HG03565 (cell line): ENCODE data around the gene POLA2.

Experiments used
- ATAC-seq: cut with Tn5 transposase; IDR thresholded peaks from one replicate; pipeline ENCODE4 v1.9.1; 2021; ENCODE audit warnings: mild to moderate bottlenecking, moderate library complexity; ENCODE audit not compliant: unreplicated experiment

POLA2 gene

GRCh38 chr11:65280646-65281045 is 18.9 kb downstream of the POLA2 start:
- ATAC-seq: no peak

GRCh38 chr11:65286686-65287085 is 24.9 kb downstream of the POLA2 start:
- no peak for ATAC-seq

- no peak for ATAC-seq
These were observed 25.8 kb downstream of the POLA2 start for GRCh38 chr11:65287601-65288000.

GRCh38 chr11:65288706-65289536 is 27.2 kb downstream of the POLA2 start:
- ATAC-seq: no peak

GRCh38 chr11:65290448-65291165 is 28.8 kb downstream of the POLA2 start:
- ATAC-seq: no peak

GRCh38 chr11:65291613-65292012 is 29.9 kb downstream of the POLA2 start:
- no peak for ATAC-seq

- no peak for ATAC-seq
These were observed 31.1 kb downstream of the POLA2 start for GRCh38 chr11:65292890-65293289.

GRCh38 chr11:65293909-65294381 is 32.2 kb downstream of the POLA2 start:
- ATAC-seq: no peak

- ATAC-seq: no peak
These were observed 33.2 kb downstream of the POLA2 start for GRCh38 chr11:65295001-65295400.

GRCh38 chr11:65295571-65296341 is 34.0 kb downstream of the POLA2 start:
- ATAC-seq: no peak

- ATAC-seq: no peak
These were observed 35.4 kb downstream of the POLA2 start for GRCh38 chr11:65297026-65297672.

- no peak for ATAC-seq
These were observed 36.4 kb downstream of the POLA2 start for GRCh38 chr11:65298131-65298535.

- ATAC-seq: no peak
These were observed 37.0 kb downstream of the POLA2 start for GRCh38 chr11:65298655-65299179.

GRCh38 chr11:65300621-65301275 is 39.0 kb downstream of the POLA2 start:
- no peak for ATAC-seq

- no peak for ATAC-seq
These were observed 39.9 kb downstream of the POLA2 start for GRCh38 chr11:65301491-65302329.

GRCh38 chr11:65303555-65303954 is 41.8 kb downstream of the POLA2 start:
- no peak for ATAC-seq

- no peak for ATAC-seq
These were observed 42.3 kb downstream of the POLA2 start for GRCh38 chr11:65304110-65304509.

- no peak for ATAC-seq
These were observed 42.9 kb downstream of the POLA2 start for GRCh38 chr11:65304613-65305012.
